Chondrocyte (in vitro differentiated cells): ENCODE data around the gene MRPL58. TPM values are rescaled to one million over a fixed set of nuclear protein-coding genes. Genes with fewer than 3 reads are reported as not detected.

Experiments
- DNase-seq: peaks from one replicate; pipeline ENCODE4 v3.0.0; 2021; ENCODE audit warnings: mixed read lengths, low spot score
- H3K27ac Mint-ChIP-seq: one replicate; pipeline ENCODE4 v1.8.0; 2021; ENCODE audit warnings: mild to moderate bottlenecking, moderate library complexity, mixed read lengths; ENCODE audit not compliant: unreplicated experiment
- H3K27me3 Mint-ChIP-seq: 2 replicates; pipeline ENCODE4 v1.8.0; 2021; ENCODE audit warnings: low read depth, mixed read lengths
- H3K36me3 Mint-ChIP-seq: 2 replicates; pipeline ENCODE4 v1.8.0; 2021; ENCODE audit warnings: low read depth, mixed read lengths
- H3K4me1 Mint-ChIP-seq: 2 replicates; pipeline ENCODE4 v1.8.0; 2021; ENCODE audit warnings: low read depth, mild to moderate bottlenecking, mixed read lengths
- H3K4me3 Mint-ChIP-seq: one replicate; pipeline ENCODE4 v1.8.0; 2021; ENCODE audit warnings: mild to moderate bottlenecking, moderate library complexity, mixed read lengths; ENCODE audit not compliant: unreplicated experiment
- H3K9me3 Mint-ChIP-seq: 2 replicates; pipeline ENCODE4 v1.8.0; 2021; ENCODE audit warnings: low read depth, mixed read lengths
- total RNA-seq: library from RNA; stranded (reverse); gene quantifications from 3 replicates; pipeline ENCODE4 v1.2.1, GENCODE V29; 2021
- TF ChIP-seq, protein P1 (sequence below): fragments of 200-600 bp; sonication (generic); IDR thresholded peaks from 2 replicates; pipeline ENCODE4 v1.5.0; 2021; ENCODE audit warnings: antibody characterized with exemption, mild to moderate bottlenecking, moderate library complexity

MRPL58 gene
- total RNA-seq, 1 donor from 2014 or later: 18.9 TPM

DNA sequence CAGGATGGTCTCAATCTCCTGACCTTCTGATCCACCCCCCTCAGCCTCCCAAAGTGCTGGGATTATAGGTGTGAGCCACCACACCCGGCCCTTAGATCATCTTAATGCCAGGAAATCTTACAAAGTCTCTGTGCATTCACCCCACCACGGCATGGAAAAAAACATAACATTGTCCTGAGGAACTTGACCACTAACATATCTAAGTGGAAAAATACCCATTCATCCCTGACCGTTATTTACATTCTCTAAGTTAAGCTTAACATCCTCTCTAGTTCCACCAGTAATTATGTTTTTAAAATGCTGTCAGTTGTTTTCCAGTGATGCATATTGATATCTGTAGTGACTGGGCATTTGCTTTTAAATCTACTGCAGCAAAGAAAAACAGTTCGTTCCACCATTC lies 36.5 kb upstream of the MRPL58 start:
- DNase-seq: no peak
- H3K4me1 Mint-ChIP-seq: peaks cover 7% of the 10 kb centered on the region
- no peak overlapping the region for H3K27ac Mint-ChIP-seq
- H3K4me3 Mint-ChIP-seq: no peak overlapping the region
- H3K9me3 Mint-ChIP-seq: no peaks in the 10 kb centered on the region
- TF ChIP-seq, protein P1, sequence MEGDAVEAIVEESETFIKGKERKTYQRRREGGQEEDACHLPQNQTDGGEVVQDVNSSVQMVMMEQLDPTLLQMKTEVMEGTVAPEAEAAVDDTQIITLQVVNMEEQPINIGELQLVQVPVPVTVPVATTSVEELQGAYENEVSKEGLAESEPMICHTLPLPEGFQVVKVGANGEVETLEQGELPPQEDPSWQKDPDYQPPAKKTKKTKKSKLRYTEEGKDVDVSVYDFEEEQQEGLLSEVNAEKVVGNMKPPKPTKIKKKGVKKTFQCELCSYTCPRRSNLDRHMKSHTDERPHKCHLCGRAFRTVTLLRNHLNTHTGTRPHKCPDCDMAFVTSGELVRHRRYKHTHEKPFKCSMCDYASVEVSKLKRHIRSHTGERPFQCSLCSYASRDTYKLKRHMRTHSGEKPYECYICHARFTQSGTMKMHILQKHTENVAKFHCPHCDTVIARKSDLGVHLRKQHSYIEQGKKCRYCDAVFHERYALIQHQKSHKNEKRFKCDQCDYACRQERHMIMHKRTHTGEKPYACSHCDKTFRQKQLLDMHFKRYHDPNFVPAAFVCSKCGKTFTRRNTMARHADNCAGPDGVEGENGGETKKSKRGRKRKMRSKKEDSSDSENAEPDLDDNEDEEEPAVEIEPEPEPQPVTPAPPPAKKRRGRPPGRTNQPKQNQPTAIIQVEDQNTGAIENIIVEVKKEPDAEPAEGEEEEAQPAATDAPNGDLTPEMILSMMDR: no peak
- no peaks in the 10 kb centered on the region for H3K36me3 Mint-ChIP-seq
- peaks cover 5% of the 10 kb centered on the region for H3K27me3 Mint-ChIP-seq

DNA sequence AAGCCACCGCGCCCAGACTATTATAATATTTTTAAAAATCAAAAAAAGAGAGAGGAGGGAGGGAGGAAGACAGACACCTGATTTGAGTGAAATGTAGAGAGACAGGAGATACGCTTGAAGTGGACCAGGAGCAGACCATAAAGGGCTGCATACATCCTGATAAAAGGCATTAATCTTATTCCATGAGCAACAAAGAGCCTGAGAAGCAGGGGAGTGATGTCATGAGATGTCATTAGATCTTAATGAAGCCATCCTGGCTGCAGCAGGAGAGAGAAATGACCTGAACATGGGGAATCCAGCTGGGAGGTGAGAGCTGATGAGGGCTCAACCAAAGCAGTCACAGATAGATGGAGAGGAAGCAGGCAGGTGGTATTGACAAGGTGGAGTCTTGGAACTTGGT lies 34.7 kb upstream of the MRPL58 start:
- H3K27me3 Mint-ChIP-seq: peaks cover 5% of the 10 kb centered on the region
- no peak overlapping the region for H3K27ac Mint-ChIP-seq
- peaks cover 13% of the 10 kb centered on the region for H3K4me1 Mint-ChIP-seq
- TF ChIP-seq, protein P1: no peak
- no peak overlapping the region for H3K4me3 Mint-ChIP-seq
- no peak for DNase-seq
- no peaks in the 10 kb centered on the region for H3K36me3 Mint-ChIP-seq
- no peaks in the 10 kb centered on the region for H3K9me3 Mint-ChIP-seq

DNA sequence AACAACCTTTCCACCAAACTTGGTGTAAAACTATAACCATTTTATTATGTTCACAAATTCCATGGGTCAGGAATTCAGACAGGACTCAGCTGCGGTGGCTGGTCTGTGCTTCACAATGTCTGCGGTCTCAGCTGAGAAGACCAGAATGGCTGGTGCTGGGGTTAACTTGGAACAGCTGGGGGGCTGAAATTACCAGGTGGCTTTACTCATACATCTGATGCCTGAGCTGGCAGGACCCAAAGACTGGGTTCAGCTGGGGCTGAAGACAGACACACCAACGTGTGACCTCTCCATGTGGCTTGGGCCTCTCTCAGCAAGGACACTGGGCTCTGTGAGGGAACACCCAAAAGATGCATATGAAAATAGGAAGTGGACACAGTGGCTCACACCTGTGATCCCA lies 34.2 kb upstream of the MRPL58 start:
- Mint-ChIP-seq H3K27ac (no peak overlapping the region), H3K27me3 (peaks cover under 1% of the 10 kb centered on the region)

DNA sequence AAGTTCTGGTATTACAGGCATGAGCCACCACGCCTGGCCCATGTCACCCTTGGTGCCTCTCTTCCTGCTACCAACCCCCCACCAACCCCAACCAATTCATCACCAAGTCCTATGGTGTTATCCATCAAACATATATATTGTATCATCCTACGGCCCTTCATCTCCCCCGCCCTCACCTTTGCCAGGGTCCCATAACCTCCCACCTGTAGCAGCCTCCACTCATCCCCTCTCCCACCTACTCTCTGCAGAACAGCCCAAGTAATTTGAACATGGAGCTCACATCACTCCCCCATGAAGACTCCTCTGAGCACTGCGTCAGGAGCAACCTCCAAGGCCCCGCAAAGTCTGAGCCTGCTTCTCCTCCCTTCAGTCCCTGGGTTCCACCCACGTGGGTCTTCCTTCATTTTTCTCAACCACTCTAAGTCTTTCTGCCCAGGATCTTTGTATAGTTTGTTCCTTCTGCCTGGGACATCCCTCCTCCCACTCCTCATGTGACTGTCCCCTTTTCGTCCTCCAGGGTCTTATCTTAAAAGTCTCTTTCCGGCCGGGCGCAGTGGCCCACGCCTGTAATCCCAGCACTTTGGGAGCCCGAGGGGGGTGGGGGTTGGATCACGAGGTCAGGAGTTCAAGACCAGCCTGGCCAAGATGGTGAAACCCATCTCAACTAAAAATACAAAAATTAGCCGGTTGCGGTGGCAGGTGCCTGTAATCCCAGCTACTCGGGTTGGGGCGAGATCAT lies 32.9 kb upstream of the MRPL58 start:
- Mint-ChIP-seq H3K36me3 (no peaks in the 10 kb centered on the region), H3K4me1 (peaks cover 10% of the 10 kb centered on the region), H3K9me3 (no peaks in the 10 kb centered on the region), H3K27me3 (no peaks in the 10 kb centered on the region), H3K4me3 (no peak overlapping the region), H3K27ac (no peak overlapping the region)
- TF ChIP-seq, protein P1: no peak
- DNase-seq: no peak

More for the DNA sequence above, 34.2 kb upstream of the MRPL58 start:
- Mint-ChIP-seq H3K9me3 (no peaks in the 10 kb centered on the region), H3K4me3 (no peak overlapping the region), H3K36me3 (no peaks in the 10 kb centered on the region), H3K4me1 (peaks cover 10% of the 10 kb centered on the region)
- TF ChIP-seq, protein P1: no peak
- DNase-seq: no peak

DNA sequence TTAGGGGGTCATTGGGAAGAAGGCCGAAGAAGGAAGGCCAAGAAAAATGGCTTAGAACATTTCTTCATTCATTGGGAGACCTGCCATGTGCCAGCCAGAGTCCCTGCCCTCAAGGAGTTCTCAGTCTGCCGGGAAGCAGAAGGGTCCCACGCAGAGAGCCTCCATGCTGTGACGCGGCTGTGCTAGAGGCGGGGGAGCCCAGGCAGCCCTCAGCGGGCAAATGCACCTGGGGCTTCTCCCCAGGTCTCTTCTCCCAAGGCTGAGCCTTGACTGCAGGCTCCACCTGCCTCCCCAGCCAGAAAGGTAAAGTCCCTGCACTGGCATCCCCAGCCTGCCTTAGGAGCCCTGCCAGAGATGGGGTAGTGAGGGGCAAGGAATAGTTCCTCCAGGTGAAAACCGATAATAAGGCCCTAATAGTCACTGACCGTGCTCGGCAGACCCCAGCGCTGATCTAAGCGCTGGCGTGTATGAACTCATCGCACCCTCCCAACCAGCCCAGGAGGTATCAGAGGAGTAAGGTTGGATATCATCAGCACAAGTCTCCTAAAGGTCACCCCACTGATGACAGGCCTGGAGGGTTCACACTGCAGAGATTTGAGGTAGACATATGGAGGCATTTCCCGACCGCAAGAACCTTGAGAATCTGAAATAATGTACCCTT lies 31.0 kb upstream of the MRPL58 start:
- H3K9me3 Mint-ChIP-seq: no peaks in the 10 kb centered on the region
- no peak for DNase-seq
- no peaks in the 10 kb centered on the region for H3K27me3 Mint-ChIP-seq
- no peaks in the 10 kb centered on the region for H3K36me3 Mint-ChIP-seq
- peak overlapping the region; percentile 94 for H3K27ac Mint-ChIP-seq
- H3K4me1 Mint-ChIP-seq: peaks cover 10% of the 10 kb centered on the region
- peak overlapping the region; percentile 87 for H3K4me3 Mint-ChIP-seq
- TF ChIP-seq, protein P1: no peak
